Osteoblast (primary cell): ENCODE results near the gene SFRP2. TPM values are rescaled to one million over a fixed set of nuclear protein-coding genes. Genes with fewer than 3 reads are reported as not detected.

Source experiments
- DNase-seq: peaks from one replicate; pipeline ENCODE4 v3.0.0; 2011; ENCODE audit warnings: low spot score, mixed read lengths; ENCODE audit not compliant: insufficient read length; ENCODE audit errors: missing footprints
- H2AFZ ChIP-seq: 2 replicates; pipeline ENCODE4 v1.6.0; 2011; ENCODE audit warnings: mild to moderate bottlenecking, low read length
- H3K27ac ChIP-seq: 2 replicates; pipeline ENCODE4 v1.5.1; 2011; ENCODE audit warnings: mild to moderate bottlenecking, low read depth, low read length, moderate library complexity
- H3K27me3 ChIP-seq: 2 replicates; pipeline ENCODE4 v1.6.0; 2012; ENCODE audit warnings: mild to moderate bottlenecking, control low read depth, inconsistent platforms, low read length, moderate library complexity; ENCODE audit not compliant: insufficient read depth
- H3K36me3 ChIP-seq: 2 replicates; pipeline ENCODE4 v1.5.1; 2011; ENCODE audit warnings: mild to moderate bottlenecking, low read length, control low read depth, moderate library complexity; ENCODE audit not compliant: insufficient read depth
- H3K4me1 ChIP-seq: 2 replicates; pipeline ENCODE4 v1.5.1; 2011; ENCODE audit warnings: mild to moderate bottlenecking, low read length, control low read depth, moderate library complexity; ENCODE audit not compliant: insufficient read depth
- H3K4me2 ChIP-seq: 2 replicates; pipeline ENCODE4 v1.6.0; 2011; ENCODE audit warnings: mild to moderate bottlenecking, low read length; ENCODE audit not compliant: insufficient read depth
- H3K4me3 ChIP-seq: fragments of 200-600 bp; sonication (generic); 3 replicates; pipeline ENCODE4 v1.5.1; 2012; ENCODE audit warnings: mild to moderate bottlenecking, low read length, inconsistent platforms; ENCODE audit not compliant: insufficient read depth
- H3K79me2 ChIP-seq: 2 replicates; pipeline ENCODE4 v1.6.0; 2012; ENCODE audit warnings: mild to moderate bottlenecking, low read length, control low read depth, inconsistent platforms; ENCODE audit not compliant: insufficient read depth
- H3K9me3 ChIP-seq: 2 replicates; pipeline ENCODE4 v1.5.1; 2011; ENCODE audit warnings: low read depth, low read length, control low read depth
- H4K20me1 ChIP-seq: 2 replicates; pipeline ENCODE4 v1.6.0; 2012; ENCODE audit warnings: mild to moderate bottlenecking, low read length, control low read depth; ENCODE audit not compliant: insufficient read depth
- CTCF ChIP-seq: IDR thresholded peaks from 2 replicates; pipeline ENCODE4 v1.5.1; 2011; ENCODE audit warnings: mild to moderate bottlenecking, low read depth, low read length, moderate library complexity; ENCODE audit errors: extremely low read depth
- total RNA-seq: library from RNA; depleted of rRNA; stranded (reverse); fragments of >200 nt; gene quantifications from 2 replicates; pipeline ENCODE4 v1.2.3, GENCODE V29; 2012

The SFRP2 gene
- total RNA-seq, 1 donor = not detected

- Histone ChIP-seq H3K4me2 (no peak overlapping the region), H3K27ac (no peak overlapping the region), H2AFZ (no peak overlapping the region), H3K36me3 (no peaks in the 10 kb centered on the region), H3K4me3 (no peak overlapping the region), H3K4me1 (no peaks in the 10 kb centered on the region), H4K20me1 (no peaks in the 10 kb centered on the region), H3K27me3 (peaks cover 4% of the 10 kb centered on the region), H3K79me2 (no peaks in the 10 kb centered on the region), H3K9me3 (no peaks in the 10 kb centered on the region)
- no peak for DNase-seq
- TF ChIP-seq CTCF = no peak
Measured at GRCh38 chr4:153765894-153766293, 23.0 kb downstream of the SFRP2 start.

DNA sequence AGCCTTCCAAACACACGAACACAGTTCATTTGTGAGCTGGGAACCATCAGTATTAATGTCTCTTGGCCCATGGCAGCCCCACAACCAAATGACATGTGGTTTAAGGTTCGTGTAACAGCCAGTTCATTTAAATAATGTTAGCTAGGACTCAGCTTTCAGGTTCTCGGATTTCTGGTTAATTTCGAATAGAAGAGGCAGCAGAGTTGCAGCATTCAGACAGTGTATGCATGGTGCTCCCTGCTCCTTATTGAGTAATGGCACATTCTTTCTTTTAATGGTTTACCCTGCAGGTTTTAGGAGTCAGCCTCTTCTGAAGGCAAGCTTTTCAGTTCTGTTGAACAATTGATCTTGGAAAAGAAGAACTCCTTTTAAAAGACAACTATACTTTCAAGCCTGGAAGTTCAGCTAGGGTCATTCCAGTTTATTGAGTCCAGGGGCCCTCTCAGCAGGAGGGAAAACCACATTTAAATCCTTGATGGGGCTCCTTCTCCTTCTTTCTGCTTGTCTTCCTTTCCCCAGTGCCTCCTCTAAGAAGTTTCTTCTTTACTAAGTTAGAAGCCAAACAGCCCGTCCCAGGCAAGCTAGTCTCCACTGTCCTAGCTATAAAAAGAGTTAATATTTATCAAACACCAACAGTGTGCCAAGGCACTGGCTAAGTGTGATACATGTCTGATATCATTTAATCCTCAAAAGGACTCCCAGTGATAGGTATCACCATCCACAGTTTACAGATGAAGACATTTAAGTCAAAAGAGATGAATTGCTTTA is 24.1 kb downstream of the SFRP2 start:
- Histone ChIP-seq H3K4me3 (no peak overlapping the region), H3K27ac (no peak overlapping the region), H3K4me2 (no peak overlapping the region), H2AFZ (no peak overlapping the region), H3K36me3 (no peaks in the 10 kb centered on the region), H3K79me2 (no peaks in the 10 kb centered on the region), H3K4me1 (no peaks in the 10 kb centered on the region), H3K27me3 (peaks cover 13% of the 10 kb centered on the region), H4K20me1 (no peaks in the 10 kb centered on the region), H3K9me3 (no peaks in the 10 kb centered on the region)
- TF ChIP-seq CTCF = no peak
- no peak for DNase-seq

- peak; percentile 36 for TF ChIP-seq CTCF
- H3K27me3 ChIP-seq = peaks cover 26% of the 10 kb centered on the region
- no peak for DNase-seq
- no peaks in the 10 kb centered on the region for H3K9me3 ChIP-seq
- no peak overlapping the region for H3K4me3 ChIP-seq
- H3K4me2 ChIP-seq = no peak overlapping the region
- no peaks in the 10 kb centered on the region for H3K79me2 ChIP-seq
- no peaks in the 10 kb centered on the region for H3K4me1 ChIP-seq
- no peak overlapping the region for H3K27ac ChIP-seq
- H2AFZ ChIP-seq = no peak overlapping the region
- H3K36me3 ChIP-seq = no peaks in the 10 kb centered on the region
- H4K20me1 ChIP-seq = no peaks in the 10 kb centered on the region
Measured at GRCh38 chr4:153763404-153763803, 25.5 kb downstream of the SFRP2 start.

- H3K4me3 ChIP-seq = peak within 1 kb of the TSS; percentile 55
- peak; percentile 77 for DNase-seq
Measured at GRCh38 chr4:153759407-153760316, 29.2 kb downstream of the SFRP2 start, which contains the start of gene RNF175. Gene RNF175, minus strand, starts transcription at chr4:153760024. Its CDS starts 162 bp downstream, at chr4:153759862.

More at GRCh38 chr4:153759407-153760316, 29.2 kb downstream of the SFRP2 start, which contains the start of gene RNF175:
- Histone ChIP-seq H3K4me2 (peak within 1 kb of the TSS; percentile 55), H3K4me1 (no peaks in the 10 kb centered on the region), H3K9me3 (no peaks in the 10 kb centered on the region), H3K79me2 (no peaks in the 10 kb centered on the region), H3K27me3 (peaks cover 33% of the 10 kb centered on the region), H3K36me3 (no peaks in the 10 kb centered on the region), H2AFZ (peak within 1 kb of the TSS; percentile 35), H4K20me1 (no peaks in the 10 kb centered on the region), H3K27ac (no peak within 1 kb of the TSS)
- TF ChIP-seq CTCF = no peak
